ENCODE results near the gene RETREG2.

GRCh38 chr2:219140722-219141121 lies 37.4 kb upstream of the RETREG2 start:
- TF ChIP-seq SUZ12 (IDR thresholded peaks at IDR 0.05; ENCODE audit: extremely low read depth, insufficient read depth, insufficient read length) (no peak), ZNF274 (IDR thresholded peaks at IDR 0.05; ENCODE audit: low read depth, low read length) (no peak)

All from NT2/D1 (cell line).